Kidney capillary endothelial cell (primary cell): ENCODE results near the gene LSM14B.

Source experiments
- DNase-seq: peaks from one replicate; pipeline ENCODE4 v3.0.0-alpha.2; 2018; ENCODE audit warnings: low spot score

LSM14B gene

GRCh38 chr20:62132421-62132820 is 10.1 kb downstream of the LSM14B start:
- DNase-seq: no peak

DNA sequence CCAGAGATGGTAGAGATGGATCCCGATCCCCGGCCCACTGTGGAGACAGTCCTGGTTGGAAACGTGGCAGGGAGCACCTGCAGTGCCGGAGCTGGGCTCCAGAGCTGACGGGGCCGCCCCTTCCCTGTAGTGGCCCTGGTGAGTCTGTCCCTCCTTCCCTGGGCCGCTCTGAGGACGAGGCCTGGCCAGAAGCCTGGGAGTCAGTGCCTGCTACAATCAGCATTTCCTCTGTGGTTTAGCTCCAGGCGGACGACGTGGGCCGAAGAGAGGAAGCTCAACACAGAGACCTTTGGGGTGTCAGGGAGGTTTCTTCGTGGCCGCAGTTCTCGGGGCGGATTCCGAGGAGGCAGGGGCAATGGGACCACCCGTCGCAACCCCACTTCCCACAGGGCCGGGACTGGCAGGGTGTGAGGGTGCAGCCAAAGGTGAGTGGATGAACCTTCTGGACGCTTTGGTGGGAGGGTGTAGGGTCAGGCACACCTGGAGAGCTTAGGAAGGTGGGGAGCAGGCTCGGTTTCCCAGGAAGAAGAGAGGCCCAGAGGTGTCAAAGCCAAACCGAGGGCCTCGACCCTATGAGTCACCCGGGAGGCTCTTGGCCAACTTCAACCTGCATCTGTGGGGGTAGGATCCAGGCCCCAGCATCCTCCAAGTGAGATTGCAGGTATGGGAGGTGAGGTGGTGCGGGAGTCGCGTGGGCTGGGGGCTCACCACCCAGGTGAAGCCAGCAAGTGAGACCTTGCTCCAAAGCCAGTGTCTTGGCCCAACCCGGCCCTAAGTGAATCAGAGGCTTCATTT is 11.0 kb downstream of the LSM14B start:
- DNase-seq: no peak

- no peak for DNase-seq
Observed at GRCh38 chr20:62133864-62134263, 11.6 kb downstream of the LSM14B start.

DNA sequence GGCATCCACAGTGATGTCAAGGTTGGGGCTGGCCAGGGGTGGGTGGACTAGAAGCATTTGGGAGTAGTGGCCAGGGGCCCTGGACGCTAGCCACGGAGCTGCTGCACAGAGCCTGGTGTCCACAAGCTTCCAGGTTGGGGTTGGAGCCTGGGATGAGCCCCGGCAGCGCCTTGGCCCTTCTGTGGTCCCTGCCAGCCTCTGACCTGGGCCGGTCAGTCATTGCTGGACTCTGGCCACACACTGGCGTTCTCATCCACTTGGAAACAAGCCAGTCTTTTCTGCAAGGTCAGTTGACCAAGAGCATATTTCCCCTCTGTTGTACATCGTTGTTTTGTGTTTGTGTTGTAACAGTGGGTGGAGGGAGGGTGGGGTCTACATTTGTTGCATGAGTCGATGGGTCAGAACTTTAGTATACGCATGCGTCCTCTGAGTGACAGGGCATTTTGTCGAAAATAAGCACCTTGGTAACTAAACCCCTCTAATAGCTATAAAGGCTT is 12.5 kb downstream of the LSM14B start:
- no peak for DNase-seq

- DNase-seq: no peak
Observed at GRCh38 chr20:62135573-62136266, 13.4 kb downstream of the LSM14B start.

GRCh38 chr20:62136283-62137091 is 14.2 kb downstream of the LSM14B start:
- peak; percentile 48 for DNase-seq

GRCh38 chr20:62137092-62137384 is 14.8 kb downstream of the LSM14B start:
- DNase-seq: no peak

- no peak for DNase-seq
Observed at GRCh38 chr20:62137478-62138203, 15.4 kb downstream of the LSM14B start.

DNA sequence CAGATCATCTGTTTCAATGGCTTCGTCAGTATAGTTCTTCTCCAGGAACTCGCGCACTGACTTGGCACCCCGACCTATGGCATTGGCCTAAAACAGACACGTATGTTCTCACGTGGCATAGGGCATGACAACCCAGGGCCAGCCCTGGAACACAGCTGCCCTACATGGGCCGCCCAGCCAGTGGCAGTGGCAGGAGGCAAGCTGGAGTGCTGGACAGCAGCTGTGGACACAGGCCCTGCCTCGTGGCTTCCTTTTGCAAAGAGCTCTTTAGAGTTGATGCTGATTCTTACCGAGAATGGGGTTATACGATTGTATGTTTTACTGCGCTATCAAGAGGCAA is 15.9 kb downstream of the LSM14B start:
- no peak for DNase-seq

DNA sequence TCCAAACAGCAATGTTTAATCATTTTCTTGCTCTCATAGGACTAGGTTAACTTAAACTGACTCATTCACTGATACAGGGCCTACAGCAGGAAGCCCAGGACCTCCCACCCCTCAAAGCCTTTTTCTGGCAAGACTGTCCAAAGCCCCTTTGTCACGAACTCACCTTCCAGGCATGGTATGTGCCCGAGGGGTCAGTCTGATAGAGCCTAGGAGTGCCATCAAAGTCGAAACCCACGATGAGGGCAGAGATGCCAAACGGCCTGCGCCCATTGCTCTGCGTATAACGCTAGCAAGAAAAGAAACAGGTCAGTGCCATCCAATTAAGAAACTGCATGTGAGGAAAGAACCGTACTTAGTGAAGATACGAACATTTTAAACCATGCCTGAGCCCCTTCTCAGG is 16.6 kb downstream of the LSM14B start:
- DNase-seq: no peak

DNA sequence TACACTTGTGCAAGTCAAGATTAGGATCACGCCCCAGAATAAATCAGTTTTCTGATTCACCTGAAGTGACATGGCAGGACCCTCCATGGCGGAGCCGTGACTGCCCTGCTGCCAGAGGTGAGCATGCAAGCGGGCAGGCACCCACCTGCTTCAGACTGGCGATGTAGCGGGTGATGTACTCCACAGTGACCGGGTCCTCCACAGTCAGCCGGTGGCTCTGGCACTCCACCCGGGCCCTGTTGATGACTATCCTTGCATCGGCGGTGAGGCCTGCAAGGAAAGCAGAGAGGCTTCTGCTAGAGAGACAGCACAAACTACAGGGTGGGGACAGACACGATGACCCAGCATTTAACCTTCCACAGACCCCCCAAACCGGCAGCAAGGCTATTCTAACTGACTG is 17.4 kb downstream of the LSM14B start:
- DNase-seq: no peak

GRCh38 chr20:62141043-62141396 is 18.7 kb downstream of the LSM14B start:
- DNase-seq: no peak

DNA sequence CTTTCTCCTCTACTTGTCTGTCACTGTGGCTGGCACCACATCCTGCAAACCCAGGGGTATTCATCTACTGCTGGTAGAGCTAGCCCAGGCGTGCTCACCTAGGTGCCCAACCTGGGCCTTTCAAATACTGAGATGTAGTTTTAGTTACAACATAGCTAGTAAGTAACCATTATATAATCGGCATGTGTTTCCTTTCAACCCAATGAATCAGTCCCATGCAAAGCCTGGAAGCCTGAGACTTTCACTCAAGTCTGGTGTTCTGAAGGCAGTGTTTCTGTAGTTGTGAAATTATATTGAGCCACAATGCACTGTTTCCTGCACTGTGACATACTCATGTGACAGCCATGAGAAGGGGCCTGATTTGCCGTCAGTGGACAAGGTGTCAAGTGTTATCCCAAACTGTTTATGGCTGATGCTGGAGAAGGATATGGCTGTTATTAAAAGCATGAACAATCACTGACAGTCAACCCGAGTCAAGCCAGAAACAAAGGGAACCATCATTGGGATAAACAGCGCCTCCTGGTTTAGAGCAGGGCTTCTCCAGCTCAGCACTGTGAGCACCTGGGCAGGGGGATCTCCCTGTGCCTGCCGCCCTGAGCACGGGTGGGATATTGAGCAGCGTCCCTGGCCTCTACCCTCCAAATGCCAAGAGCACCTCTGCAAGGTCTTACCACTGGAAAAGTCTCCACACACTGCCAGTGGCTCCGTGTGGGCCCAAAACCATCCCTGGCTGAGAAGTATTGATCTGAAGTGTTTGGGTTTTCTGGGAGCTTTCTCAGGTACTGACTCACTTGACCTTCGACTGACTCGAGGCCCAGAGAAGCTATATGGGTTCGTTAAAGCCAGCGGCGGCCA is 19.3 kb downstream of the LSM14B start:
- DNase-seq: no peak

GRCh38 chr20:62142252-62143080 is 20.2 kb downstream of the LSM14B start:
- DNase-seq: no peak

DNA sequence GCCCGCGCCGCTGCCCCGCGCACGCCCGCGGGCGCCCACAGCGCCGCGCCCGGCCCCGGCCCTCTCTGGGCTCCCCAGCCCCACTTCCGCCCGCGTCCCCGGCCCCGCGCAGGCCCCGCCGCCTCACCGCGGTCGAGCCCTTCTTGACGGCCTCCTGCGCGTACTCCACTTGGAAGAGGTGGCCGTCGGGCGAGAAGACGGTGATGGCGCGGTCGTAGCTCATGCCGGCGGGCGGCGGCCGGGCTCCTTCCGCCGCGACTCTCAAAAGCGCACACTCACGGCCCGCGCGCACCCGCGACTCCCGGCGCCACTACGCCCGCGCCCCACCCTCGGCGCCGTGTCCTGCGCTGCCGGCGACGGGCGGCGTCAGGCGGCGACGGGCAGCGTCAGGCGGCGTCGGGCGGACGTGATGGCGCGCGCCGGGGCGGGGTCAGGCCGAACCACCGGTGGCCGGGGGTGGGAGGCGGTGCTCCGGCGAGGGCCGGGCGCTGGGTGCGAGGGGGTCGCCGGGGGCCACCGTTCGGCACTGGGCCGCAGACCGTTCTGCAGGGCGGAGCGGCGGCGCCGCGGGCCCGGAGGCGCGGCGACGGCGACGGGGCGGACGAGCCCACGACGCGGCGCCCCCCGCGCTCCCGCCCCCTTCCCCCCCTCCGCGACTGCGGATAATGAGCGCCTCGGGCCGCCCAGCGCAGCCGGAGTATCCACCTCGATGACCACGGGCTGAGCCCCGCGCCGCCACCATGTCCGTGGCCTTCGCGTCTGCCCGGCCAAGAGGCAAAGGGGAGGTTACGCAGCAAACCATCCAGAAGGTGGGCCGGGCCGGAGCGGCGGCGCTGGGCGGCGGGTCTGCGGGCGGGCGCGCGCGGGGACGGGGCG is 21.0 kb downstream of the LSM14B start, which contains the start of the genes PSMA7 and SS18L1:
PSMA7 (minus strand) TSS at position 314 of the 876 bp plus-strand sequence; CDS start at position 223, 91 bp downstream.
SS18L1 (plus strand) TSS at position 689 of the 876 bp plus-strand sequence; CDS start at position 741, 52 bp downstream.
- DNase-seq: peak; percentile 78

DNA sequence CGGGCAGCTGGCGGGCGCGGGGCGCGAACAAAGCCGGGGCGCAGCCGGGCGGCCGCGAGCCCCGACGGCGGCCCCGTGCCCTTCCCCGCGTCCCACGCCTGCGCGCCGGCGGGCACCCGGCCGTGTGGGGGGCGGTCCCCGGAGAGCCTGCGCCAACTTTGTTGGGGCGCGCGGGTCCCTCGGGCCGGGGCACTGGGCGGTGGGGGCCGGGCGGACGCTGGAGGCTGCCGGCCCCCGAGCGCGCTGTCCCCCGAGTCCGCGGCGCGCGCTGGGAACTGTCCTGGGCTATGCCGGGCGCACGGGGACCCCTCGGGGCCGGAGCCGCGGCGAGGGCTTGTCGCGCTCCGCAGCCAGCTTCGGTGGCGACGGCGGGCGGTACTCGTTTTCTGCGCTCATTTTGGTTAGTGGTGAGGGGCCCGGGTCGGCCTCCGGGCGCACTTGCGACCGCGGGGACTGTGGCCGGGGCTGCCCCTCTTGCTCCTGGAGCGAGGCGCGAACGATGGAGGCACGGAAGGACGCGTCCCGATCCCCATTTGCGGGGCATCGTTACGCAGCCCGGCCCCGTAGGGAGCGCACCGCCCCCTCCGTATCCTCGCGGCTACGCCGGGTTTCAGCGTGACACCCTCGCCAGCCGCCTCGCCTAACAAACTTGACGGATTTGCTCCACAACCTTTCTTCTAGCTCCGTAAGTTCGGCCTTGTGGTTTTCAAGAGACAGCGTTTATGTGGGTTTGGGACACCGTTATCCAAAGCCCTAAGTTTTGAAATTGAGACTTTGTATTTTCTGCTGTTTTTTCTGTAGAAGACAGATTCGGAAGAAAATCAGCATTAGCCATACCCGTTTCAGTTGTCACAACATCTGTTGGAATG is 21.9 kb downstream of the LSM14B start:
- peak; percentile 49 for DNase-seq

- no peak for DNase-seq
Observed at GRCh38 chr20:62145688-62146018, 23.4 kb downstream of the LSM14B start.

- no peak for DNase-seq
Observed at GRCh38 chr20:62146019-62146755, 23.9 kb downstream of the LSM14B start.
